H9 (cell line): ENCODE data around the gene GRB14. TPM values are rescaled to one million over a fixed set of nuclear protein-coding genes. Genes with fewer than 3 reads are reported as not detected.

Experiments
- DNase-seq: peaks from one replicate; pipeline ENCODE4 v3.0.0-alpha.2; 2017
- H2AFZ ChIP-seq: one replicate; pipeline ENCODE4 v1.6.1; 2013; ENCODE audit warnings: mild to moderate bottlenecking, low read length, control low read depth, moderate library complexity
- H2AK5ac ChIP-seq: 2 replicates; pipeline ENCODE4 v1.6.1; 2013; ENCODE audit warnings: low read length, control low read depth, mixed read lengths; ENCODE audit not compliant: insufficient read length
- H2BK120ac ChIP-seq: one replicate; pipeline ENCODE4 v1.6.1; 2013; ENCODE audit warnings: low read depth, mild to moderate bottlenecking, low read length, control low read depth, inconsistent platforms; ENCODE audit not compliant: poor library complexity, severe bottlenecking
- H2BK12ac ChIP-seq: 2 replicates; pipeline ENCODE4 v1.6.1; 2013; ENCODE audit warnings: low read length, control low read depth, mixed read lengths, low read depth; ENCODE audit not compliant: insufficient read length
- H2BK15ac ChIP-seq: 2 replicates; pipeline ENCODE4 v1.6.1; 2013; ENCODE audit warnings: low read depth, low read length, control low read depth
- H2BK20ac ChIP-seq: one replicate; pipeline ENCODE4 v1.6.1; 2013; ENCODE audit warnings: low read depth, mild to moderate bottlenecking, low read length, control low read depth, inconsistent platforms; ENCODE audit not compliant: poor library complexity, severe bottlenecking
- H2BK5ac ChIP-seq: 2 replicates; pipeline ENCODE4 v1.6.1; 2013; ENCODE audit warnings: low read length, control low read depth, mixed read lengths; ENCODE audit not compliant: insufficient read length
- H3K14ac ChIP-seq: 2 replicates; pipeline ENCODE4 v1.6.1; 2013; ENCODE audit warnings: low read length, control low read depth; ENCODE audit not compliant: insufficient read depth
- H3K18ac ChIP-seq: 2 replicates; pipeline ENCODE4 v1.6.1; 2013; ENCODE audit warnings: low read depth, mild to moderate bottlenecking, mixed read lengths, low read length, control low read depth; ENCODE audit not compliant: insufficient read length
- H3K23ac ChIP-seq: 2 replicates; pipeline ENCODE4 v1.6.1; 2013; ENCODE audit warnings: low read length, control low read depth, mixed read lengths, low read depth; ENCODE audit not compliant: insufficient read length
- H3K23me2 ChIP-seq: 2 replicates; pipeline ENCODE4 v1.6.1; 2013; ENCODE audit warnings: low read depth, mild to moderate bottlenecking, mixed read lengths, low read length, control low read depth; ENCODE audit not compliant: insufficient read length, poor library complexity, severe bottlenecking
- H3K27ac ChIP-seq: 2 replicates; pipeline ENCODE4 v1.5.1; 2013; ENCODE audit warnings: low read length, control low read depth, mixed read lengths, low read depth; ENCODE audit not compliant: insufficient read length
- H3K27me3 ChIP-seq: 2 replicates; pipeline ENCODE4 v1.6.1; 2013; ENCODE audit warnings: low read length, control low read depth, inconsistent platforms; ENCODE audit not compliant: insufficient read depth
- H3K4ac ChIP-seq: 2 replicates; pipeline ENCODE4 v1.6.1; 2013; ENCODE audit warnings: low read depth, mild to moderate bottlenecking, control low read depth, inconsistent platforms, low read length, moderate library complexity
- H3K4me1 ChIP-seq: 2 replicates; pipeline ENCODE4 v1.6.1; 2013; ENCODE audit warnings: low read length, control low read depth, inconsistent platforms; ENCODE audit not compliant: insufficient read depth
- H3K4me2 ChIP-seq: 2 replicates; pipeline ENCODE4 v1.6.1; 2013; ENCODE audit warnings: low read length, control low read depth, mixed read lengths; ENCODE audit not compliant: insufficient read length, insufficient read depth
- H3K56ac ChIP-seq: 2 replicates; pipeline ENCODE4 v1.6.1; 2013; ENCODE audit warnings: low read depth, mild to moderate bottlenecking, mixed read lengths, low read length, control low read depth; ENCODE audit not compliant: insufficient read length
- H3K79me1 ChIP-seq: 2 replicates; pipeline ENCODE4 v1.6.1; 2013; ENCODE audit warnings: low read depth, mild to moderate bottlenecking, moderate library complexity, low read length, control low read depth, inconsistent platforms; ENCODE audit not compliant: insufficient read depth, poor library complexity, severe bottlenecking
- H3K79me2 ChIP-seq: 2 replicates; pipeline ENCODE4 v1.6.1; 2013; ENCODE audit warnings: low read length, control low read depth, inconsistent platforms; ENCODE audit not compliant: insufficient read depth
- H3K9ac ChIP-seq: 2 replicates; pipeline ENCODE4 v1.6.1; 2013; ENCODE audit warnings: low read length, control low read depth, mixed read lengths; ENCODE audit not compliant: insufficient read length; ENCODE audit errors: extremely low read depth
- H3K9me3 ChIP-seq: one replicate; pipeline ENCODE4 v1.6.1; 2013; ENCODE audit warnings: low read depth, low read length, inconsistent platforms; ENCODE audit not compliant: control insufficient read depth
- H3T11ph ChIP-seq: one replicate; pipeline ENCODE4 v1.6.1; 2013; ENCODE audit warnings: mild to moderate bottlenecking, low read length, control low read depth, inconsistent platforms
- H4K20me1 ChIP-seq: one replicate; pipeline ENCODE4 v1.6.1; 2013; ENCODE audit not compliant: control insufficient read depth, insufficient read length, insufficient read depth
- H4K5ac ChIP-seq: 2 replicates; pipeline ENCODE4 v1.6.1; 2013; ENCODE audit warnings: low read depth, mild to moderate bottlenecking, mixed read lengths, low read length, control low read depth; ENCODE audit not compliant: insufficient read length
- H4K8ac ChIP-seq: replicated peaks from 2 replicates; pipeline ENCODE4 v1.6.1; 2013; ENCODE audit warnings: low read length, control low read depth, mixed read lengths, low read depth; ENCODE audit not compliant: insufficient read length
- H4K91ac ChIP-seq: 2 replicates; pipeline ENCODE4 v1.6.1; 2013; ENCODE audit warnings: low read depth, mild to moderate bottlenecking, moderate library complexity, mixed read lengths, low read length, control low read depth; ENCODE audit not compliant: insufficient read length
- H3K27ac Mint-ChIP-seq, 3 experiments: 2 replicates in 2 of 3; 3 replicates in 1 of 3; pipeline ENCODE4 v1.8.0; 2020 to 2021; ENCODE audit warnings: mixed read lengths in 3 of 3, mild to moderate bottlenecking in 1 of 3, moderate library complexity in 1 of 3
- H3K27me3 Mint-ChIP-seq: 2 replicates; pipeline ENCODE4 v1.8.0; 2021; ENCODE audit warnings: low read depth, mild to moderate bottlenecking, moderate library complexity, mixed read lengths
- H3K36me3 Mint-ChIP-seq, 3 experiments: 2 replicates in 2 of 3; 3 replicates in 1 of 3; pipeline ENCODE4 v1.8.0; 2020 to 2021; ENCODE audit warnings: low read depth in 3 of 3, mixed read lengths in 3 of 3; ENCODE audit not compliant: insufficient read depth in 1 of 3
- H3K4me1 Mint-ChIP-seq, 2 experiments: 2 replicates each; pipeline ENCODE4 v1.8.0; 2020; ENCODE audit warnings: mixed read lengths in 2 of 2
- H3K4me3 Mint-ChIP-seq, 2 experiments: 2 replicates in 1 of 2; 3 replicates in 1 of 2; pipeline ENCODE4 v1.8.0; 2020 to 2021; ENCODE audit warnings: mild to moderate bottlenecking in 2 of 2, mixed read lengths in 2 of 2, moderate library complexity in 1 of 2
- H3K9me3 Mint-ChIP-seq, 2 experiments: 2 replicates in 1 of 2; 3 replicates in 1 of 2; pipeline ENCODE4 v1.8.0; 2020; ENCODE audit warnings: mild to moderate bottlenecking in 2 of 2, mixed read lengths in 2 of 2, moderate library complexity in 1 of 2
- CTCF ChIP-seq: fragments of 200-600 bp; sonication (generic); conservative IDR thresholded peaks from 3 replicates; pipeline ENCODE4 v1.8.0; 2021; ENCODE audit warnings: antibody characterized with exemption, mild to moderate bottlenecking
- WGBS: extraction: QIAGEN DNeasy Blood & Tissue Kit; methylation state at CpG from one replicate; pipeline ENCODE4 v1.1.7; 2013; ENCODE audit warnings: missing lambda C conversion rate, low lambda C conversion rate, mixed read lengths; ENCODE audit not compliant: insufficient read length; ENCODE audit errors: extremely low coverage; 5-methylcytosine and 5-hydroxymethylcytosine counted together
- total RNA-seq: library from RNA; stranded (reverse); gene quantifications from 2 replicates; pipeline ENCODE4 v1.2.1, GENCODE V29; 2021

The GRB14 gene
- total RNA-seq, 1 experiment from 2014 or later, result 7.6 TPM

- Histone ChIP-seq H3K27me3 (no peaks in the 10 kb centered on the region), H4K20me1 (no peaks in the 10 kb centered on the region), H3K79me2 (no peaks in the 10 kb centered on the region), H2BK12ac (no peak overlapping the region), H3K23me2 (no peaks in the 10 kb centered on the region), H3K9me3 (no peaks in the 10 kb centered on the region), H3K27ac (no peak overlapping the region), H2AFZ (no peak overlapping the region), H2BK15ac (no peak overlapping the region), H3K9ac (no peak overlapping the region), H3K79me1 (no peaks in the 10 kb centered on the region), H2BK20ac (no peak overlapping the region), H3K18ac (no peak overlapping the region), H2BK5ac (no peak overlapping the region), H2AK5ac (no peak overlapping the region), H3K23ac (no peak overlapping the region), H3K4me1 (no peaks in the 10 kb centered on the region), H4K5ac (no peak overlapping the region), H4K91ac (no peak overlapping the region), H3K14ac (no peak overlapping the region), H3T11ph (no peak overlapping the region), H3K4ac (no peak overlapping the region), H3K4me2 (no peak overlapping the region), H2BK120ac (no peak overlapping the region), H3K56ac (no peak overlapping the region), H4K8ac (no peak overlapping the region)
- Mint-ChIP-seq H3K27ac (0 out of 7 replicates have a peak overlapping the region, but pooled peaks of 1 of the 3 experiments have one; percentile 44), H3K9me3 (no peaks in the 10 kb centered on the region), H3K27me3 (no peaks in the 10 kb centered on the region), H3K4me3 (no peak overlapping the region), H3K4me1 (peaks cover 0 to 2% of the 10 kb centered on the region in 2 experiments; a peak in 1 of 4 replicates), H3K36me3 (no peaks in the 10 kb centered on the region; a peak in 1 of 7 replicates)
- no peak for TF ChIP-seq CTCF
- WGBS, result no CpG with 5 or more reads among the region's 2 CpGs
- no peak for DNase-seq
Observed at GRCh38 chr2:164560902-164561301, 60.4 kb downstream of the GRB14 start.
